Heart left ventricle (tissue), 13 donors: ENCODE measurements around the gene DOCK3.

Experiments used
- CTCF ChIP-seq, 12 donors: fragments of 200-600 bp; sonication (generic) in 4 of 12; IDR thresholded peaks; one replicate each; pipeline versions ENCODE4 v1.5.0 to v1.8.0; 2018 to 2022; ENCODE audit warnings: antibody characterized with exemption in 12 of 12, mild to moderate bottlenecking in 5 of 12
- POLR2A ChIP-seq, 2 donors: fragments of 450-650 bp; IDR thresholded peaks; one replicate each; pipeline ENCODE4 v1.6.1; 2017; ENCODE audit warnings: antibody characterized with exemption in 2 of 2, mild to moderate bottlenecking in 2 of 2, moderate library complexity in 2 of 2
- donor health status: ischemic (EF 13 %, LVEDD 7.1; RV severe dilation, severe dysfunction).
- donor health status: DM: no; HTN: yes; CAD: no.
- donor health status: DM: no; HTN: no; CAD: no.
- donor health status: ischemic (EF 25% LVEDD 6.9; RV normal size, moderate dysfunction).
- donor health status: ischemic (EF 25% LVEDD 5.7; RV mildly dilated, moderate dysfunction).
- donor health status: ischemic (EF 35%, LVEDD 5.7; RV mildly dilated, moderate dysfunction).
- donor health status: nonischemic (EF 11% LVEDD 7.7; RV severe dilation, severe dysfunction).
- donor health status: DM: yes; HTN: yes; CAD: no.
- donor health status: PGD.
- donor health status: ischemic (EF 29% LVEDD 5.4; RV normal size, mild dysfunction).
- donor health status: nonischemic (EF 23%, LVEDD 6.1; RV moderate dilation, normal function).

DNA sequence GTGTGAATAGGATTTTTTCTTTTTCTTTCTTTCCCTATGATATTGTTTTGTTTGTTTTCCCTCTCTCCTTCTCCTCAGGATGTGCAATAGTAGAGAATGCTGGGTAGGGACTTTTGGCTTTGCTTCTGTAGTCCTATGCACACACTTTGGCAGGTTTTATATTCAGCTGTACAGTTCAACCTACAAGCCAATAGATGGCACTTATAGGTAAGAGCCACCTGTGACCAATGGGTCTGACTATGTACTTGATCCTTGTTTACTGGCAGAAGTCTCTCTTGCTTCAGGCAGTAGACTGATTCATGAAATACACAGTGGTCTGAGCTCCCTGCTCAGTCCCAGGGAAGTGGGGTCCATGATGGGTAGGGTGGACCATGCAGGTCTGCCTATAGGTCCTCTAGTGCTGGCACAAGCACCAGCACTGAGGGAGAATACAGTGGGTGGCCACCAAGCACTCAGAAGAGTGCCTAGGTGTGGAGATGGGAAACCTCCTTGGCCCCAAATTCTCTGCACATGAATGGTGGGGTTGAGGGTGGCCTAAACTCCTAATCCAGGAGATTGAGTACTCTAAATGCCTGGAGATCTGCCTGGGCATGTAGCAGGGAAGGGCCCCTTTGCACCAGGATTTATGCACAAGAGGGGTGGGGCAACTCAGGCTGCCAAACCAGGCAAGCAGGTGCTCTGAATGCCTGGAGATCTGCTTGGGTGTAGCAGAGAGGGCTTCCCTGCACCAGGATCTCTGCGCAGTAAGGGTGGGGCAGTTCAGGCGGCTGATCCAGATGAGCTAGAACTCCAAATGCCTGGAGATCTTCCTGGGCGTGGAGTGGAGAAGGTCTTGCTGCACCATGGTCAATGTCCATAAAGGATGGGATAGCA, 176.1 kb downstream of the DOCK3 start:
- TF ChIP-seq POLR2A (IDR thresholded peaks at IDR 0.05) (no peak), CTCF (IDR thresholded peaks at IDR 0.05) (no peak)
